Measurements from ENCODE around the gene IFNG.

IFNG gene

DNA sequence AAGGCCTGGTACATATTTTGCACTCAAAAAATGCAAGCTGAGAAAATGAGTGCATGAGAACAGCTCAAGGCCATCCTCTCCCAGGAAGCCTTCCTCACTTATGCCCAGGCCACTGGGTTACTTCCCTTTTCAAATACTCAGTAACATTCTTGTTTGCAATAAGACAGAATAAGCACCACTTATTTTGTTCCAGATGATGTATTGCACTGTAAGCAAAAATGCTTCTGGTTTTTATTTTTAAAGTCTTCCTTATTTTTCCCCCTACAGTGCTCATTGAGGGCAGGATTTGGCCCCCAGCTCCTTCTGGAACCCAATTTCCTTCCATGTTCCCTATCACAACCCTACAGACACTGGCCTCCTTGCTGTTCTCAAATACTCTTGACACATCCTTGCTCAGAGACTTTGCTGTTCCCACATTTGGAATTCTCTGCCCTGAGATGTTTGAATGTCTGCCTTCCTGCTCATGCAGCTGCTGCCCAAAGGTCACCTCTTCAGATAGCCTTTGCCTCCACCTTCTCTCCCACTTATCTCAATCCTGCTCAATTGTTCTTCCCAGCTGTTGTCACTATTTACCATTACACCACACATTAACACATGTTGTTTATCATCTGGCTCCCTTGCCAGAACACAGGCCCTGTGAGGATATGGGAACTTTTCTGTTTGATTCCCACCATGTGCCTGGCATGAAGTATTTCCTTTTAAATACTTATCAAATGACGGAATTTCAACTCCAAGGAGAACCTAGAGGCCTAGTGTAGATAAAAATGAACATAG is 49.9 kb downstream of the IFNG start:
- DNase-seq (ENCODE audit: low read depth) = no peak
- TF ChIP-seq, protein P1, sequence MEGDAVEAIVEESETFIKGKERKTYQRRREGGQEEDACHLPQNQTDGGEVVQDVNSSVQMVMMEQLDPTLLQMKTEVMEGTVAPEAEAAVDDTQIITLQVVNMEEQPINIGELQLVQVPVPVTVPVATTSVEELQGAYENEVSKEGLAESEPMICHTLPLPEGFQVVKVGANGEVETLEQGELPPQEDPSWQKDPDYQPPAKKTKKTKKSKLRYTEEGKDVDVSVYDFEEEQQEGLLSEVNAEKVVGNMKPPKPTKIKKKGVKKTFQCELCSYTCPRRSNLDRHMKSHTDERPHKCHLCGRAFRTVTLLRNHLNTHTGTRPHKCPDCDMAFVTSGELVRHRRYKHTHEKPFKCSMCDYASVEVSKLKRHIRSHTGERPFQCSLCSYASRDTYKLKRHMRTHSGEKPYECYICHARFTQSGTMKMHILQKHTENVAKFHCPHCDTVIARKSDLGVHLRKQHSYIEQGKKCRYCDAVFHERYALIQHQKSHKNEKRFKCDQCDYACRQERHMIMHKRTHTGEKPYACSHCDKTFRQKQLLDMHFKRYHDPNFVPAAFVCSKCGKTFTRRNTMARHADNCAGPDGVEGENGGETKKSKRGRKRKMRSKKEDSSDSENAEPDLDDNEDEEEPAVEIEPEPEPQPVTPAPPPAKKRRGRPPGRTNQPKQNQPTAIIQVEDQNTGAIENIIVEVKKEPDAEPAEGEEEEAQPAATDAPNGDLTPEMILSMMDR (IDR thresholded peaks at IDR 0.05; ENCODE audit: control insufficient read depth, extremely low read depth, insufficient read depth) = no peak
- H3K4me3 ChIP-seq (ENCODE audit: low read depth, low read length) = no peak overlapping the region

DNA sequence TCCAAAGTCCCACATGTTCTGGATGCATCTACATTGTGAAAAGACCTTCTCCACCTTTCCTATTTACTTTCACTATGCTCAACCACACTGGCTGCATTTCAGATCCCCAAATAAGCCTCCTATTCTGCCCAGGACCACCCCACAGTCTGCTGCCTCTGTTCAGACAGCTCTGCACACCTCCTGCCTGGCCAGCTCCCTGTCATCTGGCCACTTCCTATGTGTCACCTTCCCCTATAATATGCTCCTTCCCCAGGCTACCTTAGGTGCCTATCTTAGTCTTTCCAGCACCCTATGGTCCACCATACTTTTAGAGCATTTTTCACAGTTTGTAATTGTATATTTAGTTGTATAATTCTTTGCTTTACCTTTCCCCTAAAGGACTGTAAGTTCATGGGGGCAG is 50.5 kb downstream of the IFNG start:
- no peak for DNase-seq (ENCODE audit: low read depth)
- TF ChIP-seq, protein P1 (IDR thresholded peaks at IDR 0.05; ENCODE audit: control insufficient read depth, extremely low read depth, insufficient read depth) = no peak
- no peak overlapping the region for H3K4me3 ChIP-seq (ENCODE audit: low read depth, low read length)

DNA sequence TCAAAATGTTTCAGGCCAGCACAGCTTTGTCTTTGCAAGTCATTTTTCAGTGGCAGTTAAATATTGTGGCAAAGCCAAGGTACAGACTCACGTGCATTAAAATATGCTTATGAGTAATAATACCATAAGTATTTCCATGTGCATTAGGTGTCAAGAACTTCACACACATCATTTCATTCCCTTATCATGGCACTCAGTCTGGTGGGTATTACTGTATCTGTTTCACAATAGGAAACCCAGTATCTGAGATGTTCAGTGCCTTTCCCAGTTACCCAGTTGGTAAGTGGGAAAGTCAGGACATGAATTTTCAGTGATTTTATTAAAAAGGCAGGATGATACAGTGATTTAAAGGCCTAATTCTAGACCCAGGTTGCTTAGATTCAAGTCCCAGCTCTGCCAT is 52.9 kb downstream of the IFNG start:
- DNase-seq (ENCODE audit: low read depth) = no peak

DNA sequence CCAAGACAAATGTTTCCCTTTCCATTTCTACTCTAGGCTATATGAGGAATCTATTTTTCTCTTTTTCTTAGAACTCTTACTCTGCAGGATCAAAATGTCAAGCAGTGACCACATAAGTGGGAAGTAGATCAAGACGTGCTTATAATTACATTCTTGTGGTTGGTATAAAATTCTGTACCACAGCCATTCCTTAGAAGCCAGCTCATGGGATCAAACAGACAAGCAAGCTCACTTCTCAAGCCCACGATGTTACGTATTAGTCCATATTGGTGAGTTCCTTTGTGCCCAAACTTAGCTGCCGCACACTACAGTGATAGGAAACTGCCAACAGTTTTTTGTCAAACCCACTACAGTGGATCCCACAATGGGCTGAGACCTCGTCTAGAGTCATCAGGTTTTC is 53.4 kb downstream of the IFNG start:
- no peak for DNase-seq (ENCODE audit: low read depth)
- no peak overlapping the region for H3K4me3 ChIP-seq (ENCODE audit: low read depth, low read length)
- TF ChIP-seq, protein P1 (IDR thresholded peaks at IDR 0.05; ENCODE audit: control insufficient read depth, extremely low read depth, insufficient read depth) = no peak

More for the DNA sequence above, 52.9 kb downstream of the IFNG start:
- no peak overlapping the region for H3K4me3 ChIP-seq (ENCODE audit: low read depth, low read length)
- TF ChIP-seq, protein P1 (IDR thresholded peaks at IDR 0.05; ENCODE audit: control insufficient read depth, extremely low read depth, insufficient read depth) = no peak

Measured in LNCaP clone FGC (cell line).